ENCODE results near the gene CDKN2B-AS1. TPM values are rescaled to one million over a fixed set of nuclear protein-coding genes. Genes with fewer than 3 reads are reported as not detected.

The CDKN2B-AS1 gene
- total and polyA plus RNA-seq, 2 experiments from 2014 or later, result 0.14 TPM; not detected in 1

GRCh38 chr9:21982391-21982790 lies 12.2 kb upstream of the CDKN2B-AS1 start:
- no peak overlapping the region for H3K4me3 ChIP-seq
- H3K79me2 ChIP-seq (replicated peaks; ENCODE audit: insufficient read depth), result no peaks in the 10 kb centered on the region
- Mint-ChIP-seq H3K4me3 (no peak overlapping the region), H3K27ac (no peak overlapping the region), H3K27me3 (ENCODE audit: insufficient read depth, low read depth, poor library complexity) (peaks cover 72% of the 10 kb centered on the region), H3K36me3 (ENCODE audit: low read depth) (no peaks in the 10 kb centered on the region), H3K9me3 (no peaks in the 10 kb centered on the region), H3K4me1 (peaks cover 3% of the 10 kb centered on the region; the same call in 2 of the 3 replicates)
- DNase-seq (ENCODE audit: low spot score) (no peak), ATAC-seq (no peak)
- peaks cover 5% of the 10 kb centered on the region; the same call in 1 of the 2 replicates for H3K4me1 ChIP-seq (ENCODE audit: insufficient read depth)
- H3K36me3 ChIP-seq (ENCODE audit: insufficient read depth), result no peaks in the 10 kb centered on the region
- H3K4me2 ChIP-seq, result no peak overlapping the region
- no peak for TF ChIP-seq EZH2 (IDR thresholded peaks at IDR 0.05; ENCODE audit: low read depth, unreplicated experiment)
- TF ChIP-seq ETS1 (IDR thresholded peaks at IDR 0.05), result no peak
- no peak for TF ChIP-seq STAT1 (IDR thresholded peaks at IDR 0.05; ENCODE audit: unreplicated experiment)
- no peak for TF ChIP-seq NANOG (IDR thresholded peaks at IDR 0.05; ENCODE audit: borderline replicate concordance)
- TF ChIP-seq CREB1 (CRISPR knock-in tag; IDR thresholded peaks at IDR 0.05; ENCODE audit: low read depth), result no peak
- no peak for TF ChIP-seq POLR2AphosphoS5 (IDR thresholded peaks at IDR 0.05; ENCODE audit: low read depth)
- no peak for TF ChIP-seq EZH2phosphoT487 (IDR thresholded peaks at IDR 0.05; ENCODE audit: unreplicated experiment)
- no peak overlapping the region for H2AFZ ChIP-seq
- no peak overlapping the region for H3K27ac ChIP-seq (ENCODE audit: low read depth)
- H3K9me2 ChIP-seq (ENCODE audit: insufficient read depth), result no peaks in the 10 kb centered on the region
- H4K20me1 ChIP-seq (replicated peaks; ENCODE audit: insufficient read depth), result no peaks in the 10 kb centered on the region
- no peaks in the 10 kb centered on the region for H3F3A ChIP-seq (replicated peaks; ENCODE audit: low read depth)
- peaks cover 97% of the 10 kb centered on the region for H3K27me3 ChIP-seq (ENCODE audit: insufficient read depth)

GRCh38 chr9:21982861-21983560 lies 11.6 kb upstream of the CDKN2B-AS1 start:
- no peaks in the 10 kb centered on the region for H3K36me3 ChIP-seq (ENCODE audit: insufficient read depth)
- ATAC-seq (no peak), DNase-seq (ENCODE audit: low spot score) (no peak)
- H3K9me2 ChIP-seq (ENCODE audit: insufficient read depth), result no peaks in the 10 kb centered on the region
- no peaks in the 10 kb centered on the region for H4K20me1 ChIP-seq (replicated peaks; ENCODE audit: insufficient read depth)
- no peak overlapping the region for H2AFZ ChIP-seq
- H3K4me2 ChIP-seq, result no peak overlapping the region
- peaks cover 9% of the 10 kb centered on the region for H3K4me1 ChIP-seq (ENCODE audit: insufficient read depth)
- Mint-ChIP-seq H3K27ac (no peak overlapping the region), H3K9me3 (no peaks in the 10 kb centered on the region), H3K4me3 (no peak overlapping the region), H3K27me3 (ENCODE audit: insufficient read depth, low read depth, poor library complexity) (peaks cover 70% of the 10 kb centered on the region), H3K36me3 (ENCODE audit: low read depth) (no peaks in the 10 kb centered on the region), H3K4me1 (peaks cover 3% of the 10 kb centered on the region; the same call in 2 of the 3 replicates)
- TF ChIP-seq STAT1 (IDR thresholded peaks at IDR 0.05; ENCODE audit: unreplicated experiment) (no peak), JUNB (IDR thresholded peaks at IDR 0.05; ENCODE audit: unreplicated experiment) (no peak), POLR2AphosphoS5 (IDR thresholded peaks at IDR 0.05; ENCODE audit: low read depth) (no peak), ETS1 (IDR thresholded peaks at IDR 0.05) (no peak), ZNF114 (CRISPR knock-in tag; IDR thresholded peaks at IDR 0.05) (no peak), EZH2 (IDR thresholded peaks at IDR 0.05; ENCODE audit: low read depth, unreplicated experiment) (no peak), ZNF331 (CRISPR knock-in tag; IDR thresholded peaks at IDR 0.05; ENCODE audit: low read depth) (no peak), EZH2phosphoT487 (IDR thresholded peaks at IDR 0.05; ENCODE audit: unreplicated experiment) (no peak), ZNF462 (CRISPR knock-in tag; IDR thresholded peaks at IDR 0.05) (no peak), NANOG (IDR thresholded peaks at IDR 0.05; ENCODE audit: borderline replicate concordance) (no peak), CREB1 (CRISPR knock-in tag; IDR thresholded peaks at IDR 0.05; ENCODE audit: low read depth) (no peak)
- H3K4me3 ChIP-seq, result no peak overlapping the region
- no peak overlapping the region for H3K27ac ChIP-seq (ENCODE audit: low read depth)
- H3F3A ChIP-seq (replicated peaks; ENCODE audit: low read depth), result no peaks in the 10 kb centered on the region
- H3K27me3 ChIP-seq (ENCODE audit: insufficient read depth), result peaks cover 97% of the 10 kb centered on the region
- no peaks in the 10 kb centered on the region for H3K79me2 ChIP-seq (replicated peaks; ENCODE audit: insufficient read depth)

All from GM23338 (cell line).